BE2C (cell line): ENCODE data around the gene DUSP11.
"Not testable (repeated sequence)": the region's sequence is repeated elsewhere in the genome, so short reads cannot be mapped to it uniquely, and the experiment has no call there.

Source experiments
- DNase-seq: peaks from one replicate; pipeline ENCODE4 v3.0.0-alpha.2; 2020
- H3K27me3 ChIP-seq: fragments of 250-450 bp; sonication (Bioruptor Pico); 2 replicates; pipeline ENCODE4 v1.5.1; 2020; ENCODE audit warnings: mild to moderate bottlenecking
- H3K36me3 ChIP-seq: fragments of 250-450 bp; sonication (Bioruptor Pico); 2 replicates; pipeline ENCODE4 v1.5.1; 2020; ENCODE audit warnings: mild to moderate bottlenecking
- H3K4me1 ChIP-seq: fragments of 250-450 bp; sonication (Bioruptor Pico); 2 replicates; pipeline ENCODE4 v1.5.1; 2020
- H3K4me3 ChIP-seq: 2 replicates; pipeline ENCODE4 v1.5.1; 2011; ENCODE audit warnings: low read depth, low read length
- H3K9me3 ChIP-seq: fragments of 250-450 bp; sonication (Bioruptor Pico); 2 replicates; pipeline ENCODE4 v1.5.1; 2020
- TF ChIP-seq, protein P1 (sequence below): IDR thresholded peaks from 2 replicates; pipeline ENCODE4 v1.5.1; 2012; ENCODE audit warnings: mild to moderate bottlenecking, low read depth, low read length

Gene DUSP11

DNA sequence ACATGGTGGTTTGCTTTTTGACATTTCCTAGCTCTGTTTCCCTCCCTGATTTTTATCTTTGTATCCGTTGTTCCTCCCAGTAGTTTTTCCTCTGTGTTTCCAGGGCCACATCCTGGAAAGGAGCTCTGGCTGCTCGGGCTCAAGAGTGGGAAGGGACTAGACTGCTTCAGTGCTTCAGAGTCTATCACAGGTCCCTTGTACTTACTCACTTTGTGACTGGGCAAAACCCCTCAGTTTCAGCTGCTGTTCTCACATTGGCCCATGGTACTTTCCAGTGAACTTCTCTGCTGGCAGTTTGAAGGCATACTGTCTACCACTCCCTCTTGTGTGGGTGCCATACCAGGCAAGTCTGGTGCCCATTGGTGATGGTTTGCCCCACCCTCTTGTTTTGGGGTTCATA lies 41.3 kb upstream of the DUSP11 start:
- Histone ChIP-seq H3K9me3 (no peaks in the 10 kb centered on the region), H3K4me1 (no peaks in the 10 kb centered on the region), H3K36me3 (no peaks in the 10 kb centered on the region), H3K4me3 (no peak overlapping the region), H3K27me3 (no peaks in the 10 kb centered on the region)
- no peak for DNase-seq
- TF ChIP-seq, protein P1, sequence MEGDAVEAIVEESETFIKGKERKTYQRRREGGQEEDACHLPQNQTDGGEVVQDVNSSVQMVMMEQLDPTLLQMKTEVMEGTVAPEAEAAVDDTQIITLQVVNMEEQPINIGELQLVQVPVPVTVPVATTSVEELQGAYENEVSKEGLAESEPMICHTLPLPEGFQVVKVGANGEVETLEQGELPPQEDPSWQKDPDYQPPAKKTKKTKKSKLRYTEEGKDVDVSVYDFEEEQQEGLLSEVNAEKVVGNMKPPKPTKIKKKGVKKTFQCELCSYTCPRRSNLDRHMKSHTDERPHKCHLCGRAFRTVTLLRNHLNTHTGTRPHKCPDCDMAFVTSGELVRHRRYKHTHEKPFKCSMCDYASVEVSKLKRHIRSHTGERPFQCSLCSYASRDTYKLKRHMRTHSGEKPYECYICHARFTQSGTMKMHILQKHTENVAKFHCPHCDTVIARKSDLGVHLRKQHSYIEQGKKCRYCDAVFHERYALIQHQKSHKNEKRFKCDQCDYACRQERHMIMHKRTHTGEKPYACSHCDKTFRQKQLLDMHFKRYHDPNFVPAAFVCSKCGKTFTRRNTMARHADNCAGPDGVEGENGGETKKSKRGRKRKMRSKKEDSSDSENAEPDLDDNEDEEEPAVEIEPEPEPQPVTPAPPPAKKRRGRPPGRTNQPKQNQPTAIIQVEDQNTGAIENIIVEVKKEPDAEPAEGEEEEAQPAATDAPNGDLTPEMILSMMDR = no peak

DNA sequence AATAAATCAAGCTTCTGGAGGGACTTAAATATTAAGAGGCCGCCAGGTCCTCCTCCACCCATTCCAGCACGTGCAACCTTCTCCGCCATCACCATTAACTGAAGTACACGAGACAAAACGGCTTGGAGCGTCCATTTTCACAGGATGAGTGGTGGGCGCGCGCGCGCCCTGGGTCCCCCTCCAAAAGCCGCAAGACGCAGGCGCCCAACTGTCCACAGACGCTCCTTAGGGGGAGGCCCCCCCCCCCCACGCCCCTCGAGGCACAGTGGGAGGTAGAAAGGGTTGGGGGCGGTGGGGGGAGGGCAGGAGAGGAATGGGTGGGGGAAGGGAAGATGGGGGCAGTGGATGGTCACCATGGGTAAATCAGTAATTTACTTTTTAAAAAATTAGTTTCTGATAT lies 38.4 kb upstream of the DUSP11 start:
- Histone ChIP-seq H3K4me3 (no peak overlapping the region), H3K9me3 (no peaks in the 10 kb centered on the region), H3K4me1 (no peaks in the 10 kb centered on the region), H3K27me3 (no peaks in the 10 kb centered on the region), H3K36me3 (no peaks in the 10 kb centered on the region)
- no peak for DNase-seq
- TF ChIP-seq, protein P1 = no peak

DNA sequence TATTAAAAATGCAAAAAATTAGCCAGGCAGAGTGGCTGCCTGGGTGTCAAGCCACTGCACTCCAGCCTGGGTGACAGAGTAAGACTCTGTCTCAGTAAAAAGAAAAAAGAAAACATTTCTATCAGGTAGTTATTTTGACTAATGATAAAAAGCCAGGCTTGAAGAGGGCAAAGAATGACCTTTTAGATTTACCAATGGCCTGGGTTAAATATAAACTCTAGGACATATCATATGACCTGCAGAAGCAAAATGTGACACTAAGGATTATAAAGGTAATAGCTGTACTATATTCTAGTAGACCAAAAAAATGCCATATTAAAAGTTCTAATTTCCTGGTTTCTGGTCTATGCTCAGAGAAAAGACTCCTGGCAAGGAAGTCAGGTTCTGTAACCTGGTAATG lies 32.7 kb upstream of the DUSP11 start:
- no peak overlapping the region for H3K4me3 ChIP-seq
- no peaks in the 10 kb centered on the region for H3K9me3 ChIP-seq
- H3K36me3 ChIP-seq = no peaks in the 10 kb centered on the region
- DNase-seq = no peak
- H3K27me3 ChIP-seq = no peaks in the 10 kb centered on the region
- H3K4me1 ChIP-seq = no peaks in the 10 kb centered on the region
- TF ChIP-seq, protein P1 = no peak

DNA sequence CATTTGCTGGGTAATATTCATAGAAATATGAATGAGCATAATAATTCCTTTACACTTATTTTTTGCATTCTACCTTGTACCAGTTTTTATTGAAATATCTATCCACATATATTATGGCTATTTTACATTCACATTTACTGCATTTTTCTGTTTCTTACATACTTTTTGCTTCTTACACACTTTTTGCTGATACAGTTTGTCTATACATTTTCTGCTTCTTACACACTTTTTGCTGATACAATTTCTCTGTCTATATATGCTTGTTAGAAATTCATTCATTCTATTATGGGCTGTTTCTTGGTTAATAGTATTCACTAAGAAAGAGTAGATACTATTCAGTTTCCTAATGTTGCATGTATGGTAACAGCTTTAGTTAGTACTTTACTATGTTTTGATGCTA lies 32.0 kb upstream of the DUSP11 start:
- no peaks in the 10 kb centered on the region for H3K9me3 ChIP-seq
- no peaks in the 10 kb centered on the region for H3K27me3 ChIP-seq
- no peaks in the 10 kb centered on the region for H3K4me1 ChIP-seq
- H3K36me3 ChIP-seq = no peaks in the 10 kb centered on the region
- no peak overlapping the region for H3K4me3 ChIP-seq
- TF ChIP-seq, protein P1 = no peak
- DNase-seq = no peak

DNA sequence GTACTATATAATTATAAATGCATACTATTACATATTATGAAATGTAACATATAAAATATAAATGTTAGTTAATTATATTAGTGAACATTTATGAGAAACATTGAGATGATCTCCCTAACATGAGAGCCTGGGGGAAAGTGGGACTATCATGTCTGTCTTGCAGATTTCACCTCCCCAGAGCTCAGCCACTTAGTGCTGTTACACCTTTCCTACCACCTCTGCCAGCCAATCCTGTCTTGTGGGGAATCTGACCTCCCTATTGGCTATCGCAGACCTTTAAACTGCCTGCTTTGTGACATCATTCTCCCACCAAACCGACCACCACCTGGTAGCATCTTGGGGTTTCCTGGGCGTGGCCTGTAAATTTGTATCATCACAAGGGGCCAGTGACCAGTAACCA lies 4.0 kb upstream of the DUSP11 start, which contains the start of gene C2orf78:
TSS of gene C2orf78 (plus strand) at position 301 of the 400 bp plus-strand sequence. CDS start 127 bp downstream, outside the sequence.
- H3K27me3 ChIP-seq, DNase-seq, H3K9me3 ChIP-seq, H3K4me1 ChIP-seq, H3K36me3 ChIP-seq, H3K4me3 ChIP-seq: not testable (repeated sequence)

DNA sequence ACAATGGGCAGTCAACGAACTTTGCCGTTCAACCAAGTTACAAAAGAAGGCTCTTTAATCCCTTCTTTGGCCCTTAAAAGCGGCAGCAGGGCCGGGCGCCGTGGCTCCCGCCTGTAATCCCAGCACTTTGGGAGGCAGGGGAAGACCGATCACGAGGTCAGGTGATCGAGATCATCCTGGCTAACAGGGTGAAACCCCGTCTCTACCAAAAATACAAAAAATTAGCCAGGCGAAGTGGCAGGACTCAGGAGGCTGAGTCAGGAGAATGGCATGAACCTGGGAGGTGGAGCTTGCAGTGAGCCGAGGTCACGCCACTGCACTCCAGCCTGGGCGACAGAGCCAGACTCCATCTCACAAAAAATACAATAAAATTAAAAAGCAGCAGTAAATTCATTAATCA lies 3.5 kb upstream of the DUSP11 start:
- H3K9me3 ChIP-seq, H3K4me3 ChIP-seq, H3K36me3 ChIP-seq, H3K4me1 ChIP-seq, H3K27me3 ChIP-seq, DNase-seq: not testable (repeated sequence)

DNA sequence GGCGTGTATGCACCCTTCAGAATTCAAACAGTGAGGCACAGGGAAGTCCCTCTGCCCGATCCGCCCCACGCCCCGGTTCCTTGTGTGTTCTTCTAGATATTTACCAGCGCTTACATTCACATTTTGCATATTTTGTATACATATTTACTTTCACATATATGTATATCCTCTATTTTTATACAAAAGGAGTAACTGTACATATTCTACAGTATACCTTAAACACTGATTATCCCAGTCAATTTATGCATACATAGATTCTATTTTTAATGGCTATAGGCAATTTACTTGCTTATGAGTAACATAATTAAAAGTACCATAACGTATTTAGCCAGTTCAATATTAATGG lies 307 bp upstream of the DUSP11 start:
- Histone ChIP-seq H3K9me3 (no peaks in the 10 kb centered on the region), H3K27me3 (no peaks in the 10 kb centered on the region), H3K4me3 (peak overlapping the region; percentile 87; the same call in 1 of the 2 replicates), H3K36me3 (no peaks in the 10 kb centered on the region), H3K4me1 (no peaks in the 10 kb centered on the region)
- no peak for DNase-seq
- TF ChIP-seq, protein P1 = no peak

DNA sequence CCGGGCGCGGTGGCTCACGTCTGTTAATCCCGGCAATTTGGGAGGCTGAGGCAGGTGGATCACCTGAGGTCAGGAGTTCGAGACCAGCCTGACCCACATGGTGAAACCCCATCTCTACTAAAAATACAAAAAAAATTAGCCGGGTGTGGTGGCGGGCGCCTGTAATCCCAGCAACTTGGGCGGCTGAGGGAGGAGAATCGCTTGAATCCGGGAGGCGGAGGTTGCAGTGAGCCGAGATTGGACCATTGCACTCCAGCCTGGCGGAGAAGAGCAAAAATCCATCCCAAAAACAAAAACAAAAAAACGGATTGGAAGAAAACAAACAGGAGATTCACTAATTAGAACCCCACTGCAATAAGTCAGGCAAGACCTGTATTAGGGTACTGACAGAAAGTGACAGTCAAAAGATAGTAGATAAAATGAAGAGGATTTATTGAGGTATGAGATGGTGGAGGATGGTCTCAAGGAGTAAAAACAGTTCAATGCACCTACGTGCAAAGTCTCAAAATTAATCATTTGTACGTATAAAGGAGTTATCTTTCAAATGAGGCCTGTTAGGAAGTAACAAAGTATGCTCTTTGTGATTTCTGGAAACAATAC lies 936 bp downstream of the DUSP11 start:
- not testable (repeated sequence) for H3K9me3 ChIP-seq, H3K4me1 ChIP-seq, H3K36me3 ChIP-seq, DNase-seq, H3K27me3 ChIP-seq
- peak overlapping the region; percentile 87 for H3K4me3 ChIP-seq
